ENCODE measurements around the gene MYCN. TPM values are rescaled to one million over a fixed set of nuclear protein-coding genes. Genes with fewer than 3 reads are reported as not detected.

Gene MYCN
- total RNA-seq, 1 experiment from 2014 or later, result 68.3 TPM

DNA sequence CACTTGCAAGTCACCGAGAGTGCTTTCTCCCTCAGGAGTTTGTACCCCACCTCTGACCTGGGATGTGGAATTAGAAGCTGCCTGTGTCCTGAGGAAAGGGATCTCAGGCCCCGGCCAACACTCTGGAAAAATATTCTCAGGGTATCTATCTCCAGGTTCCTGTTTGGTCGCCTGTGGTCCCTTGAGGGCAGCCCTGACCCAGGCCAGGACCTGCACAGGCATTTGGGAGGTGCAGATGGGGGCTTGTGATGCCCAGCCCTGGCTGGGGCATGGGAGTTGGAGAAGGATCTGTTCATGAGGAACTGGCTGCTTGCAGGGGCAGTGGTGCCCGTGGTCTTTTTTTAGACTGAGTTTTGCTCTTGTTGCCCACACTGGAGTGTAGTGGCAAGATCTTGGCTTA, 46.3 kb downstream of the MYCN start (continued):
- TF ChIP-seq ZMAT4 (CRISPR knock-in tag; IDR thresholded peaks at IDR 0.05), result no peak
- TF ChIP-seq USF1 (CRISPR knock-in tag; IDR thresholded peaks at IDR 0.05), result no peak

GRCh38 chr2:15988733-15989132, 48.4 kb downstream of the MYCN start:
- no peak overlapping the region for H3K4me3 Mint-ChIP-seq
- no peaks in the 10 kb centered on the region for H3K9me3 Mint-ChIP-seq
- H3K27ac Mint-ChIP-seq, result no peak overlapping the region
- DNase-seq (ENCODE audit: low spot score), result no peak
- CTCF ChIA-PET, result interaction anchor here (0.7 kb wide), 1 partner anchor 170 kb away, joined by 3 read pairs; no protein-coding TSS in a partner anchor
- peaks cover 39% of the 10 kb centered on the region for H3K4me1 Mint-ChIP-seq
- no peaks in the 10 kb centered on the region; the same call in 1 of the 2 replicates for H3K27me3 Mint-ChIP-seq (ENCODE audit: low read depth)
- ATAC-seq, result no peak
- TF ChIP-seq, protein P1, sequence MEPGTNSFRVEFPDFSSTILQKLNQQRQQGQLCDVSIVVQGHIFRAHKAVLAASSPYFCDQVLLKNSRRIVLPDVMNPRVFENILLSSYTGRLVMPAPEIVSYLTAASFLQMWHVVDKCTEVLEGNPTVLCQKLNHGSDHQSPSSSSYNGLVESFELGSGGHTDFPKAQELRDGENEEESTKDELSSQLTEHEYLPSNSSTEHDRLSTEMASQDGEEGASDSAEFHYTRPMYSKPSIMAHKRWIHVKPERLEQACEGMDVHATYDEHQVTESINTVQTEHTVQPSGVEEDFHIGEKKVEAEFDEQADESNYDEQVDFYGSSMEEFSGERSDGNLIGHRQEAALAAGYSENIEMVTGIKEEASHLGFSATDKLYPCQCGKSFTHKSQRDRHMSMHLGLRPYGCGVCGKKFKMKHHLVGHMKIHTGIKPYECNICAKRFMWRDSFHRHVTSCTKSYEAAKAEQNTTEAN (CRISPR knock-in tag; IDR thresholded peaks at IDR 0.05), result no peak
- TF ChIP-seq, protein P2, sequence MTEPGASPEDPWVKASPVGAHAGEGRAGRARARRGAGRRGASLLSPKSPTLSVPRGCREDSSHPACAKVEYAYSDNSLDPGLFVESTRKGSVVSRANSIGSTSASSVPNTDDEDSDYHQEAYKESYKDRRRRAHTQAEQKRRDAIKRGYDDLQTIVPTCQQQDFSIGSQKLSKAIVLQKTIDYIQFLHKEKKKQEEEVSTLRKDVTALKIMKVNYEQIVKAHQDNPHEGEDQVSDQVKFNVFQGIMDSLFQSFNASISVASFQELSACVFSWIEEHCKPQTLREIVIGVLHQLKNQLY (CRISPR knock-in tag; IDR thresholded peaks at IDR 0.05), result no peak
- TF ChIP-seq PRDM15 (CRISPR knock-in tag; IDR thresholded peaks at IDR 0.05) (no peak), GRHL2 (CRISPR knock-in tag; IDR thresholded peaks at IDR 0.05; ENCODE audit: insufficient replicate concordance, severe bottlenecking) (no peak), JAZF1 (CRISPR knock-in tag; IDR thresholded peaks at IDR 0.05) (no peak), OVOL2 (CRISPR knock-in tag; IDR thresholded peaks at IDR 0.05; ENCODE audit: borderline replicate concordance) (no peak), SP1 (CRISPR knock-in tag; conservative IDR thresholded peaks at IDR 0.05) (no peak)
- H3K36me3 Mint-ChIP-seq, result no peaks in the 10 kb centered on the region
- POLR2A ChIA-PET, result no interaction called here

GRCh38 chr2:15989559-15989958, 49.2 kb downstream of the MYCN start:
- no peak for ATAC-seq
- POLR2A ChIA-PET, result no interaction called here
- H3K27ac Mint-ChIP-seq, result no peak overlapping the region
- DNase-seq (ENCODE audit: low spot score), result no peak
- no peak overlapping the region for H3K4me3 Mint-ChIP-seq
- H3K4me1 Mint-ChIP-seq, result peaks cover 34% of the 10 kb centered on the region
- no peaks in the 10 kb centered on the region for H3K9me3 Mint-ChIP-seq
- CTCF ChIA-PET, result interaction anchor here (1.0 kb wide), 1 partner anchor 50 kb away, joined by 3 read pairs; no protein-coding TSS in a partner anchor
- H3K36me3 Mint-ChIP-seq, result no peaks in the 10 kb centered on the region
- H3K27me3 Mint-ChIP-seq (ENCODE audit: low read depth), result peaks cover 3% of the 10 kb centered on the region
- TF ChIP-seq, protein P2 (CRISPR knock-in tag; IDR thresholded peaks at IDR 0.05), result no peak
- TF ChIP-seq ZNF232 (CRISPR knock-in tag; IDR thresholded peaks at IDR 0.05) (no peak), OVOL2 (CRISPR knock-in tag; IDR thresholded peaks at IDR 0.05; ENCODE audit: borderline replicate concordance) (no peak), AFF4 (CRISPR knock-in tag; IDR thresholded peaks at IDR 0.05; ENCODE audit: borderline replicate concordance) (no peak), JAZF1 (CRISPR knock-in tag; IDR thresholded peaks at IDR 0.05) (no peak), AR (CRISPR knock-in tag; IDR thresholded peaks at IDR 0.05) (no peak), PREB (CRISPR knock-in tag; IDR thresholded peaks at IDR 0.05; ENCODE audit: borderline replicate concordance) (no peak), RELA (CRISPR knock-in tag; IDR thresholded peaks at IDR 0.05; ENCODE audit: borderline replicate concordance) (no peak), ZNF423 (CRISPR knock-in tag; IDR thresholded peaks at IDR 0.05) (no peak), GTF2I (CRISPR knock-in tag; conservative IDR thresholded peaks at IDR 0.05) (no peak)

Measured in WTC11 (cell line).